ENCODE results near the gene RAC3. TPM values are rescaled to one million over a fixed set of nuclear protein-coding genes. Genes with fewer than 3 reads are reported as not detected.
A peak's percentile ranks its signal among the peaks of the same experiment; 100 is the strongest.

RAC3 gene
- total and polyA plus RNA-seq, 2 of the 8 experiments (the other 6 are each of a cell fraction or from before 2014, with no cell fraction given) = 177 to 299 TPM

- TF ChIP-seq HDAC2 (IDR thresholded peaks at IDR 0.05; ENCODE audit: borderline replicate concordance in 1 of 2, low read depth in 2 of 2, low read length in 2 of 2) = no peak
- TF ChIP-seq SAP30 (IDR thresholded peaks at IDR 0.05; ENCODE audit: insufficient read depth, insufficient replicate concordance, low read length) = no peak
- no peak overlapping the region for H3K56ac ChIP-seq (replicated peaks; ENCODE audit: insufficient read length, low read depth, low read length)
- no peak overlapping the region for H2BK15ac ChIP-seq (ENCODE audit: low read length)
- FAIRE-seq (no peak), DNase-seq (ENCODE audit: low read depth in 1 of 2, low spot score in 2 of 2) (no peak)
- 90% methylated on average over 18 of the region's 20 CpGs; no CpG with 5 or more reads in 1 of the 2 experiments for WGBS, 2 experiments (ENCODE audit: extremely low coverage in 1 of 2, insufficient coverage in 1 of 2, insufficient read length in 1 of 2, insufficient replicate concordance in 2 of 2, low coverage in 1 of 2, low lambda C conversion rate in 2 of 2, missing lambda C conversion rate in 1 of 2)
- no peaks in the 10 kb centered on the region; the same call in 1 of the 2 replicates for H3K79me1 ChIP-seq (ENCODE audit: low read depth, low read length)
- no peak overlapping the region for H2BK20ac ChIP-seq (ENCODE audit: low read length)
- CTCF ChIA-PET (ENCODE audit: partially characterized antibody) = interaction anchor here (0.9 to 1.8 kb wide), 3 partner anchors 8 to 53 kb away, joined by 3 to 7 read pairs (median 6); no protein-coding TSS in a partner anchor
- H3K79me2 ChIP-seq (ENCODE audit: control insufficient read depth in 1 of 2, insufficient read depth in 2 of 2, low read length in 2 of 2) = no peaks in the 10 kb centered on the region
- no peaks in the 10 kb centered on the region; a peak in 2 of 8 replicates for H3K36me3 ChIP-seq (ENCODE audit: control insufficient read depth in 2 of 4, insufficient read depth in 4 of 4, low read length in 3 of 4)
- no peak overlapping the region for H2AK5ac ChIP-seq (ENCODE audit: low read depth, low read length)
- no peaks in the 10 kb centered on the region for H3K27me3 ChIP-seq (replicated peaks in 1 of 4; ENCODE audit: control insufficient read depth in 3 of 4, extremely low read depth in 1 of 4, insufficient read depth in 3 of 4, low read length in 3 of 4)
- H4K91ac ChIP-seq (replicated peaks; ENCODE audit: insufficient read length, low read length) = no peak overlapping the region
- POLR2A ChIA-PET (ENCODE audit: partially characterized antibody) = interaction anchor here (0.8 to 1.7 kb wide), 3 partner anchors 9 to 19 kb away, joined by 3 to 4 read pairs (median 3); partner anchors contain the start of gene CENPX
- no peak overlapping the region for H2BK120ac ChIP-seq (replicated peaks; ENCODE audit: low read depth, low read length)
- H4K5ac ChIP-seq (ENCODE audit: insufficient read length, low read depth, low read length) = no peak overlapping the region
- no peak overlapping the region for H3K4me3 ChIP-seq (ENCODE audit: extremely low read depth in 1 of 4, insufficient read depth in 2 of 4, low read depth in 3 of 4, low read length in 4 of 4)
- no peak overlapping the region for H2BK12ac ChIP-seq (ENCODE audit: low read depth, low read length)
- H3K9me3 ChIP-seq (ENCODE audit: insufficient read depth in 2 of 2, low read depth in 1 of 2, low read length in 1 of 2) = no peaks in the 10 kb centered on the region
- H3K14ac ChIP-seq (ENCODE audit: insufficient read length) = no peak overlapping the region
- H3K18ac ChIP-seq (ENCODE audit: extremely low read depth, low read length) = no peak overlapping the region
- no peak overlapping the region for H3K4ac ChIP-seq (replicated peaks; ENCODE audit: insufficient read length, low read depth, low read length)
- H2AFZ ChIP-seq (ENCODE audit: low read length) = no peak overlapping the region
- H3K9ac ChIP-seq (replicated peaks in 1 of 4; ENCODE audit: extremely low read depth in 1 of 4, low read depth in 3 of 4, low read length in 3 of 4) = no peak overlapping the region
- no peak overlapping the region for H2BK5ac ChIP-seq (ENCODE audit: low read depth, low read length)
- H3K23me2 ChIP-seq (ENCODE audit: low read depth, low read length) = no peaks in the 10 kb centered on the region
- no peak overlapping the region for H3K23ac ChIP-seq (ENCODE audit: insufficient read length)
- peak overlapping the region; percentile 51; the same call in 1 of the 2 replicates for H4K8ac ChIP-seq (ENCODE audit: extremely low read depth, insufficient read depth, low read length)
- H4K20me1 ChIP-seq (replicated peaks in 1 of 2; ENCODE audit: control insufficient read depth in 1 of 2, insufficient read depth in 2 of 2, low read length in 2 of 2) = peaks cover 3 to 7% of the 10 kb centered on the region in 2 experiments
- peaks cover 0 to 1% (median 0%) of the 10 kb centered on the region in 4 experiments; a peak in 1 of 7 replicates for H3K4me1 ChIP-seq (replicated peaks in 1 of 4; ENCODE audit: control insufficient read depth in 3 of 4, insufficient read depth in 4 of 4, low read length in 3 of 4)
- H3K27ac ChIP-seq (ENCODE audit: low read depth, low read length) = no peak overlapping the region
- no peak overlapping the region for H3K4me2 ChIP-seq (ENCODE audit: insufficient read depth in 1 of 2, low read depth in 2 of 2, low read length in 2 of 2)
These were observed 19.2 kb upstream of the RAC3 start for GRCh38 chr17:82012261-82012639.

All from H1 (cell line).